Mesendoderm (in vitro differentiated cells): ENCODE results near the gene MMAB.

Experiments
- DNase-seq: peaks from one replicate; pipeline ENCODE4 v3.0.0; 2013
- H2AK5ac ChIP-seq: 2 replicates; pipeline ENCODE4 v1.6.1; 2013; ENCODE audit warnings: low read length, inconsistent platforms
- H2BK120ac ChIP-seq: 2 replicates; pipeline ENCODE4 v1.6.1; 2013; ENCODE audit warnings: low read depth, mild to moderate bottlenecking, low read length, moderate library complexity, mixed read lengths
- H2BK15ac ChIP-seq: replicated peaks from 2 replicates; pipeline ENCODE4 v1.6.1; 2013; ENCODE audit warnings: low read depth, mild to moderate bottlenecking, moderate library complexity
- H2BK5ac ChIP-seq: 2 replicates; pipeline ENCODE4 v1.6.1; 2013; ENCODE audit warnings: low read length, inconsistent platforms
- H3K18ac ChIP-seq: 2 replicates; pipeline ENCODE4 v1.6.1; 2013; ENCODE audit warnings: mild to moderate bottlenecking, low read length, mixed read lengths
- H3K23ac ChIP-seq: one replicate; pipeline ENCODE4 v1.6.1; 2013; ENCODE audit warnings: low read length
- H3K27ac ChIP-seq: 2 replicates; pipeline ENCODE4 v1.5.1; 2013; ENCODE audit warnings: low read depth, mild to moderate bottlenecking, inconsistent platforms, low read length, moderate library complexity
- H3K27me3 ChIP-seq: 2 replicates; pipeline ENCODE4 v1.6.1; 2013; ENCODE audit warnings: low read length, control low read depth, mild to moderate bottlenecking, inconsistent platforms; ENCODE audit not compliant: insufficient read depth, poor library complexity
- H3K36me3 ChIP-seq: 2 replicates; pipeline ENCODE4 v1.6.1; 2013; ENCODE audit warnings: low read length, inconsistent platforms; ENCODE audit not compliant: control insufficient read depth, insufficient read depth
- H3K4ac ChIP-seq: one replicate; pipeline ENCODE4 v1.6.1; 2013; ENCODE audit warnings: low read depth, mild to moderate bottlenecking, low read length, moderate library complexity
- H3K4me1 ChIP-seq: 2 replicates; pipeline ENCODE4 v1.6.1; 2013; ENCODE audit warnings: low read depth, low read length, inconsistent platforms; ENCODE audit not compliant: control insufficient read depth
- H3K4me2 ChIP-seq: 2 replicates; pipeline ENCODE4 v1.6.1; 2013; ENCODE audit warnings: low read length
- H3K4me3 ChIP-seq: 2 replicates; pipeline ENCODE4 v1.5.1; 2013; ENCODE audit warnings: mild to moderate bottlenecking, low read length
- H3K56ac ChIP-seq: one replicate; pipeline ENCODE4 v1.6.1; 2013; ENCODE audit warnings: low read length
- H3K79me1 ChIP-seq: 2 replicates; pipeline ENCODE4 v1.6.1; 2013; ENCODE audit warnings: low read length, inconsistent platforms
- H3K79me2 ChIP-seq: 2 replicates; pipeline ENCODE4 v1.6.1; 2013; ENCODE audit warnings: mild to moderate bottlenecking, low read length; ENCODE audit not compliant: control insufficient read depth, insufficient read depth
- H3K9ac ChIP-seq: 2 replicates; pipeline ENCODE4 v1.6.1; 2013; ENCODE audit warnings: low read length, inconsistent platforms
- H4K5ac ChIP-seq: one replicate; pipeline ENCODE4 v1.6.1; 2013; ENCODE audit warnings: low read length
- H4K8ac ChIP-seq: one replicate; pipeline ENCODE4 v1.6.1; 2013; ENCODE audit warnings: low read depth, mild to moderate bottlenecking, control low read depth, low read length, moderate library complexity
- WGBS: extraction: QIAGEN DNeasy Blood & Tissue Kit; methylation state at CpG from one replicate; pipeline ENCODE4 v1.1.7; 2013; ENCODE audit warnings: low lambda C conversion rate, missing lambda C conversion rate; ENCODE audit not compliant: insufficient coverage; ENCODE audit errors: extremely low coverage; 5-methylcytosine and 5-hydroxymethylcytosine counted together

Gene MMAB

GRCh38 chr12:109597414-109597794, 24.1 kb upstream of the MMAB start:
- no peak overlapping the region for H3K4ac ChIP-seq
- H3K79me2 ChIP-seq, result no peaks in the 10 kb centered on the region
- no peak overlapping the region for H3K23ac ChIP-seq
- H3K79me1 ChIP-seq, result no peaks in the 10 kb centered on the region
- H4K8ac ChIP-seq, result no peak overlapping the region
- no peak overlapping the region for H4K5ac ChIP-seq
- H3K4me1 ChIP-seq, result peaks cover 2% of the 10 kb centered on the region
- no CpG with 5 or more reads among the region's 11 CpGs for WGBS
- no peak overlapping the region for H3K9ac ChIP-seq
- no peak overlapping the region for H2AK5ac ChIP-seq
- no peak overlapping the region for H3K4me3 ChIP-seq
- no peak overlapping the region for H2BK15ac ChIP-seq
- no peak overlapping the region for H3K56ac ChIP-seq
- no peaks in the 10 kb centered on the region for H3K27me3 ChIP-seq
- no peak overlapping the region for H3K4me2 ChIP-seq
- H3K36me3 ChIP-seq, result no peaks in the 10 kb centered on the region
- H2BK5ac ChIP-seq, result no peak overlapping the region
- H3K18ac ChIP-seq, result no peak overlapping the region
- no peak overlapping the region for H3K27ac ChIP-seq
- DNase-seq, result no peak
- H2BK120ac ChIP-seq, result no peak overlapping the region

- Histone ChIP-seq H3K27me3 (no peaks in the 10 kb centered on the region), H3K79me1 (no peaks in the 10 kb centered on the region), H3K4me1 (peaks cover 2% of the 10 kb centered on the region), H3K36me3 (peaks cover 1% of the 10 kb centered on the region), H4K5ac (no peak overlapping the region), H3K23ac (no peak overlapping the region), H3K79me2 (no peaks in the 10 kb centered on the region), H2BK120ac (no peak overlapping the region), H3K56ac (no peak overlapping the region), H3K27ac (no peak overlapping the region), H2AK5ac (no peak overlapping the region), H4K8ac (no peak overlapping the region), H3K18ac (no peak overlapping the region), H3K4me3 (no peak overlapping the region), H3K4me2 (no peak overlapping the region), H2BK5ac (no peak overlapping the region), H3K9ac (no peak overlapping the region), H2BK15ac (no peak overlapping the region), H3K4ac (no peak overlapping the region)
- no CpG with 5 or more reads among the region's 24 CpGs for WGBS
- DNase-seq, result no peak
Observed at GRCh38 chr12:109596418-109597244, 23.3 kb upstream of the MMAB start.

- DNase-seq, result no peak
- Histone ChIP-seq H4K5ac (no peak overlapping the region), H3K23ac (no peak overlapping the region), H4K8ac (no peak overlapping the region), H3K79me1 (no peaks in the 10 kb centered on the region), H2BK120ac (no peak overlapping the region), H3K27me3 (no peaks in the 10 kb centered on the region), H3K18ac (no peak overlapping the region), H3K4me1 (peaks cover 2% of the 10 kb centered on the region), H2BK15ac (no peak overlapping the region), H3K4me2 (no peak overlapping the region), H3K9ac (no peak overlapping the region), H3K36me3 (peaks cover 3% of the 10 kb centered on the region), H3K79me2 (no peaks in the 10 kb centered on the region), H3K4ac (no peak overlapping the region), H2BK5ac (no peak overlapping the region), H3K27ac (no peak overlapping the region), H2AK5ac (no peak overlapping the region), H3K56ac (no peak overlapping the region), H3K4me3 (no peak overlapping the region)
- no CpG with 5 or more reads among the region's 10 CpGs for WGBS
Observed at GRCh38 chr12:109595321-109595902, 22.1 kb upstream of the MMAB start.

GRCh38 chr12:109594556-109595317, 21.4 kb upstream of the MMAB start:
- Histone ChIP-seq H2BK5ac (no peak overlapping the region), H4K8ac (no peak overlapping the region), H3K27ac (no peak overlapping the region), H3K4me2 (no peak overlapping the region), H2AK5ac (no peak overlapping the region), H3K36me3 (peaks cover 3% of the 10 kb centered on the region), H3K27me3 (no peaks in the 10 kb centered on the region), H4K5ac (no peak overlapping the region), H3K4ac (no peak overlapping the region), H2BK120ac (no peak overlapping the region), H3K79me2 (no peaks in the 10 kb centered on the region), H3K9ac (no peak overlapping the region), H3K4me1 (peaks cover 2% of the 10 kb centered on the region), H3K4me3 (no peak overlapping the region), H3K23ac (no peak overlapping the region), H3K18ac (no peak overlapping the region), H3K79me1 (no peaks in the 10 kb centered on the region), H3K56ac (no peak overlapping the region), H2BK15ac (no peak overlapping the region)
- no CpG with 5 or more reads among the region's 15 CpGs for WGBS
- DNase-seq, result no peak

GRCh38 chr12:109592905-109593272, 19.6 kb upstream of the MMAB start:
- Histone ChIP-seq H2BK5ac (no peak overlapping the region), H2AK5ac (no peak overlapping the region), H3K4me1 (no peaks in the 10 kb centered on the region), H3K4me3 (no peak overlapping the region), H3K27ac (no peak overlapping the region), H3K36me3 (peaks cover 6% of the 10 kb centered on the region), H3K79me2 (no peaks in the 10 kb centered on the region), H3K18ac (no peak overlapping the region), H3K56ac (no peak overlapping the region), H2BK120ac (no peak overlapping the region), H3K9ac (no peak overlapping the region), H4K5ac (no peak overlapping the region), H3K79me1 (no peaks in the 10 kb centered on the region), H3K4me2 (no peak overlapping the region), H2BK15ac (no peak overlapping the region), H3K4ac (no peak overlapping the region), H3K23ac (no peak overlapping the region), H4K8ac (no peak overlapping the region), H3K27me3 (no peaks in the 10 kb centered on the region)
- DNase-seq, result no peak
- WGBS, result no CpG with 5 or more reads among the region's 9 CpGs
